Measurements from ENCODE around the gene CDK6.
"Not testable (repeated sequence)": the region's sequence is repeated elsewhere in the genome, so short reads cannot be mapped to it uniquely, and the experiment has no call there.

Gene CDK6

GRCh38 chr7:92613720-92614119 lies 222.7 kb downstream of the CDK6 start:
- DNase-seq, result no peak

GRCh38 chr7:92613214-92613613 lies 223.2 kb downstream of the CDK6 start:
- no peak for DNase-seq

- no peak for DNase-seq
Measured at GRCh38 chr7:92612501-92612900, 223.9 kb downstream of the CDK6 start.

- no peak for DNase-seq
Measured at GRCh38 chr7:92611735-92612134, 224.6 kb downstream of the CDK6 start.

GRCh38 chr7:92609921-92610518 lies 226.4 kb downstream of the CDK6 start:
- no peak for DNase-seq

- DNase-seq, result peak; percentile 27 to 59
Measured at GRCh38 chr7:92608380-92609322, 227.7 kb downstream of the CDK6 start.

- no peak for DNase-seq
Measured at GRCh38 chr7:92606985-92607384, 229.4 kb downstream of the CDK6 start.

GRCh38 chr7:92604517-92604916 lies 231.9 kb downstream of the CDK6 start:
- not testable (repeated sequence) for DNase-seq

- DNase-seq, result no peak
Measured at GRCh38 chr7:92603089-92603445, 233.3 kb downstream of the CDK6 start.

GRCh38 chr7:92602352-92603088 lies 233.9 kb downstream of the CDK6 start:
- DNase-seq, result no peak

GRCh38 chr7:92598310-92598981 lies 237.9 kb downstream of the CDK6 start:
- DNase-seq, result no peak

GRCh38 chr7:92595281-92595680 lies 241.1 kb downstream of the CDK6 start:
- DNase-seq, result no peak

- no peak for DNase-seq
Measured at GRCh38 chr7:92594746-92595145, 241.6 kb downstream of the CDK6 start.

GRCh38 chr7:92590711-92591310 lies 245.6 kb downstream of the CDK6 start:
- DNase-seq, result no peak

GRCh38 chr7:92589056-92589455 lies 247.3 kb downstream of the CDK6 start:
- no peak for DNase-seq

GRCh38 chr7:92588561-92588960 lies 247.8 kb downstream of the CDK6 start:
- no peak for DNase-seq

- DNase-seq, result no peak
Measured at GRCh38 chr7:92586841-92587240, 249.5 kb downstream of the CDK6 start.

GRCh38 chr7:92586403-92586802 lies 250.0 kb downstream of the CDK6 start:
- DNase-seq, result no peak

- no peak for DNase-seq
Measured at GRCh38 chr7:92584953-92585352, 251.4 kb downstream of the CDK6 start.

- DNase-seq, result no peak
Measured at GRCh38 chr7:92582948-92583347, 253.4 kb downstream of the CDK6 start.

GRCh38 chr7:92576296-92576695 lies 260.1 kb downstream of the CDK6 start:
- DNase-seq, result no peak

- DNase-seq, result no peak
Measured at GRCh38 chr7:92569137-92569536, 267.2 kb downstream of the CDK6 start.

GRCh38 chr7:92567460-92567859 lies 268.9 kb downstream of the CDK6 start:
- DNase-seq, result no peak
